HG03571 (cell line): ENCODE data around the gene SLC22A15.
"Not testable (repeated sequence)": the region's sequence is repeated elsewhere in the genome, so short reads cannot be mapped to it uniquely, and the experiment has no call there.

ENCODE experiments used
- ATAC-seq: cut with Tn5 transposase; IDR thresholded peaks from one replicate; pipeline ENCODE4 v1.9.1; 2021; ENCODE audit not compliant: unreplicated experiment

The SLC22A15 gene

GRCh38 chr1:116031302-116031835 is 55.1 kb downstream of the SLC22A15 start:
- no peak for ATAC-seq

- ATAC-seq = no peak
These were observed 57.0 kb downstream of the SLC22A15 start for GRCh38 chr1:116033322-116033721.

- ATAC-seq = no peak
These were observed 59.9 kb downstream of the SLC22A15 start for GRCh38 chr1:116036255-116036654.

GRCh38 chr1:116038679-116039078 is 62.4 kb downstream of the SLC22A15 start:
- ATAC-seq = no peak

- ATAC-seq = no peak
These were observed 67.8 kb downstream of the SLC22A15 start for GRCh38 chr1:116044071-116044470.

GRCh38 chr1:116046933-116047332 is 70.6 kb downstream of the SLC22A15 start:
- not testable (repeated sequence) for ATAC-seq

- ATAC-seq = not testable (repeated sequence)
These were observed 75.6 kb downstream of the SLC22A15 start for GRCh38 chr1:116051896-116052295.

- no peak for ATAC-seq
These were observed 85.9 kb downstream of the SLC22A15 start for GRCh38 chr1:116062201-116062600.

GRCh38 chr1:116064616-116065015 is 88.3 kb downstream of the SLC22A15 start:
- ATAC-seq = no peak

GRCh38 chr1:116066868-116067565 is 90.7 kb downstream of the SLC22A15 start:
- no peak for ATAC-seq

- ATAC-seq = no peak
These were observed 91.2 kb downstream of the SLC22A15 start for GRCh38 chr1:116067566-116067890.

- no peak for ATAC-seq
These were observed 99.3 kb downstream of the SLC22A15 start for GRCh38 chr1:116075575-116075974.

- ATAC-seq = no peak
These were observed 99.7 kb downstream of the SLC22A15 start for GRCh38 chr1:116075990-116076389.

- ATAC-seq = no peak
These were observed 100.5 kb downstream of the SLC22A15 start for GRCh38 chr1:116076831-116077230.

GRCh38 chr1:116078699-116079223 is 102.4 kb downstream of the SLC22A15 start:
- ATAC-seq = no peak

GRCh38 chr1:116087628-116088027 is 111.3 kb downstream of the SLC22A15 start:
- no peak for ATAC-seq

- ATAC-seq = no peak
These were observed 113.6 kb downstream of the SLC22A15 start for GRCh38 chr1:116089870-116090269.

- ATAC-seq = no peak
These were observed 114.8 kb downstream of the SLC22A15 start for GRCh38 chr1:116091083-116091482.

- no peak for ATAC-seq
These were observed 116.6 kb downstream of the SLC22A15 start for GRCh38 chr1:116092752-116093489.

GRCh38 chr1:116095027-116095426 is 118.7 kb downstream of the SLC22A15 start:
- ATAC-seq = no peak

- ATAC-seq = no peak
These were observed 119.8 kb downstream of the SLC22A15 start for GRCh38 chr1:116096013-116096618.

- no peak for ATAC-seq
These were observed 121.3 kb downstream of the SLC22A15 start for GRCh38 chr1:116097626-116098025.
